Ovary (tissue), 3 donors: ENCODE data around the gene FGF19.

Experiments
- EP300 ChIP-seq: sonication (generic); formaldehyde crosslinking; IDR thresholded peaks from one replicate; pipeline ENCODE4 v1.6.1; 2017; ENCODE audit warnings: antibody characterized with exemption
- POLR2A ChIP-seq: fragments of 450-650 bp; IDR thresholded peaks from one replicate; pipeline ENCODE4 v1.6.1; 2017; ENCODE audit warnings: antibody characterized with exemption, mild to moderate bottlenecking, moderate library complexity
- TF ChIP-seq, protein P1 (sequence below), 3 donors: fragments of 450-650 bp in 2 of 3; fragments of 200-600 bp in 1 of 3; IDR thresholded peaks; one replicate each; pipeline versions ENCODE4 v1.5.1 to v1.8.0; 2016 to 2022; ENCODE audit warnings: antibody characterized with exemption in 3 of 3, mild to moderate bottlenecking in 1 of 3
- donor health status: DM: no; HTN: no; CAD: no.

- TF ChIP-seq POLR2A, result peak; percentile 59
- TF ChIP-seq, protein P1, sequence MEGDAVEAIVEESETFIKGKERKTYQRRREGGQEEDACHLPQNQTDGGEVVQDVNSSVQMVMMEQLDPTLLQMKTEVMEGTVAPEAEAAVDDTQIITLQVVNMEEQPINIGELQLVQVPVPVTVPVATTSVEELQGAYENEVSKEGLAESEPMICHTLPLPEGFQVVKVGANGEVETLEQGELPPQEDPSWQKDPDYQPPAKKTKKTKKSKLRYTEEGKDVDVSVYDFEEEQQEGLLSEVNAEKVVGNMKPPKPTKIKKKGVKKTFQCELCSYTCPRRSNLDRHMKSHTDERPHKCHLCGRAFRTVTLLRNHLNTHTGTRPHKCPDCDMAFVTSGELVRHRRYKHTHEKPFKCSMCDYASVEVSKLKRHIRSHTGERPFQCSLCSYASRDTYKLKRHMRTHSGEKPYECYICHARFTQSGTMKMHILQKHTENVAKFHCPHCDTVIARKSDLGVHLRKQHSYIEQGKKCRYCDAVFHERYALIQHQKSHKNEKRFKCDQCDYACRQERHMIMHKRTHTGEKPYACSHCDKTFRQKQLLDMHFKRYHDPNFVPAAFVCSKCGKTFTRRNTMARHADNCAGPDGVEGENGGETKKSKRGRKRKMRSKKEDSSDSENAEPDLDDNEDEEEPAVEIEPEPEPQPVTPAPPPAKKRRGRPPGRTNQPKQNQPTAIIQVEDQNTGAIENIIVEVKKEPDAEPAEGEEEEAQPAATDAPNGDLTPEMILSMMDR (IDR thresholded peaks at IDR 0.05), result no peak
- no peak for TF ChIP-seq EP300
These were observed 28.7 kb downstream of the FGF19 start, which contains the start of gene LTO1 for GRCh38 chr11:69674886-69675714.
